Activated CD8-positive, alpha-beta T cell treated with anti-CD3 and anti-CD28 coated beads, Interleukin-2, amount 10 ng/mL, durations not matched to agents 7 days and 5 days (primary cell): Measurements from ENCODE around the gene DPPA5. TPM values are rescaled to one million over a fixed set of nuclear protein-coding genes. Genes with fewer than 3 reads are reported as not detected.
A peak's percentile ranks its signal among the peaks of the same experiment; 100 is the strongest.
"Not testable (repeated sequence)": the region's sequence is repeated elsewhere in the genome, so short reads cannot be mapped to it uniquely, and the experiment has no call there.

Experiments used
- ATAC-seq: fragments of 150-1000 bp; cut with Tn5 transposase; one replicate; pipeline ENCODE4 v1.10.0; 2021; ENCODE audit warnings: moderate library complexity
- CTCF ChIA-PET: fragments of 350-600 bp; sonication (Branson Sonifier 250); formaldehyde crosslinking; loops from one replicate; lab custom pipeline; 2021; ENCODE audit warnings: antibody characterized with exemption; lab: Charles Lee
- POLR2A ChIA-PET: fragments of 350-600 bp; sonication (Branson Sonifier 250); formaldehyde crosslinking; loops from one replicate; lab custom pipeline; 2021; ENCODE audit warnings: antibody characterized with exemption; lab: Charles Lee
- DNase-seq: peaks from one replicate; pipeline ENCODE4 v3.0.0-alpha.2; 2020
- H3K27ac Mint-ChIP-seq: one replicate; pipeline ENCODE4 v1.8.0; 2021; ENCODE audit warnings: mild to moderate bottlenecking, mixed read lengths
- H3K27me3 Mint-ChIP-seq: one replicate; pipeline ENCODE4 v1.8.0; 2021; ENCODE audit warnings: low read depth, mixed read lengths
- H3K36me3 Mint-ChIP-seq: one replicate; pipeline ENCODE4 v1.8.0; 2021; ENCODE audit warnings: low read depth, mixed read lengths
- H3K4me1 Mint-ChIP-seq: one replicate; pipeline ENCODE4 v1.8.0; 2021; ENCODE audit warnings: low read depth, mixed read lengths
- H3K4me3 Mint-ChIP-seq: one replicate; pipeline ENCODE4 v1.8.0; 2021; ENCODE audit warnings: mild to moderate bottlenecking, mixed read lengths
- H3K9me3 Mint-ChIP-seq: one replicate; pipeline ENCODE4 v1.8.0; 2022; ENCODE audit warnings: mixed read lengths; ENCODE audit not compliant: insufficient read depth
- total RNA-seq, 2 experiments: library from RNA; stranded (reverse); gene quantifications; one replicate each; pipeline ENCODE4 v1.2.3, GENCODE V29; 2021

The DPPA5 gene, protein sequence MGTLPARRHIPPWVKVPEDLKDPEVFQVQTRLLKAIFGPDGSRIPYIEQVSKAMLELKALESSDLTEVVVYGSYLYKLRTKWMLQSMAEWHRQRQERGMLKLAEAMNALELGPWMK
- not detected for total RNA-seq

- H3K4me3 Mint-ChIP-seq: no peak within 1 kb of the TSS
- no peaks in the 10 kb centered on the region for H3K4me1 Mint-ChIP-seq
- peaks cover 35% of the 10 kb centered on the region for H3K27me3 Mint-ChIP-seq
- DNase-seq (no peak), ATAC-seq (no peak)
- ChIA-PET POLR2A (interaction anchor here (0.8 kb wide), 1 partner anchor 36 kb away, joined by 5 read pairs; no protein-coding TSS in a partner anchor), CTCF (no interaction called here)
- no peaks in the 10 kb centered on the region for H3K9me3 Mint-ChIP-seq
- H3K27ac Mint-ChIP-seq: no peak within 1 kb of the TSS
- no peaks in the 10 kb centered on the region for H3K36me3 Mint-ChIP-seq
These were observed at the start of gene DPPA5 for GRCh38 chr6:73353636-73354593. Gene DPPA5 (minus strand): TSS chr6:73354276. CDS start chr6:73354225, 51 bp downstream.

DNA sequence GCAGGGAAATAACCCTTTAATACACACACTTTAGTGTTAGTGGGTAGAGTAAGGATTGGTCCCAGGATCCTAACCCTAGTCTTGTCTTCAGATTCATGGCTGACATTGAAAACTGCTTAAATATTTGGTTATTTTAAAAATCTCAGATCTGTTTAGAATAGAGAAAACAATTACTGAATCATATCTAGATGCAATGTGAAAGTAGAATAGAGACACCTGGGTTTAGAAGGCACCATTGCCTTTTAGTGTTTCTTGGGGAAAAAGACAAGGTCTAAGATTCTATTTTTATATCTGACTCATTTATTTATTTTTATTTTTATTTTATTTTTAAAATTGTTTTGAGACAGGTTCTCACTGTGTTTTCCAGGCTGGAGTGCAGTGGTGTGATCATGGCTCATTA, 46.6 kb upstream of the DPPA5 start:
- POLR2A ChIA-PET: interaction anchor here (1.1 kb wide), 1 partner anchor 61 kb away, joined by 4 read pairs; the partner anchor contains the start of gene MTO1
- H3K4me1 Mint-ChIP-seq: no peaks in the 10 kb centered on the region

GRCh38 chr6:73395875-73396274, 41.8 kb upstream of the DPPA5 start:
- Mint-ChIP-seq H3K27ac (no peak overlapping the region), H3K4me1 (peaks cover 19% of the 10 kb centered on the region), H3K9me3 (no peaks in the 10 kb centered on the region), H3K27me3 (peaks cover 2% of the 10 kb centered on the region), H3K4me3 (no peak overlapping the region), H3K36me3 (peaks cover 5% of the 10 kb centered on the region)
- POLR2A ChIA-PET: no interaction called here
- DNase-seq: no peak
- CTCF ChIA-PET: no interaction called here
- ATAC-seq: no peak

More for the DNA sequence above, 46.6 kb upstream of the DPPA5 start:
- CTCF ChIA-PET: no interaction called here
- no peak for DNase-seq
- no peak for ATAC-seq
- no peak overlapping the region for H3K4me3 Mint-ChIP-seq
- H3K36me3 Mint-ChIP-seq: peaks cover 1% of the 10 kb centered on the region
- no peak overlapping the region for H3K27ac Mint-ChIP-seq
- H3K9me3 Mint-ChIP-seq: no peaks in the 10 kb centered on the region
- H3K27me3 Mint-ChIP-seq: peaks cover 2% of the 10 kb centered on the region

GRCh38 chr6:73394577-73395354, 40.7 kb upstream of the DPPA5 start, which contains the start of gene DDX43:
Gene DDX43 (plus strand): TSS chr6:73394828. CDS start chr6:73394906, 78 bp downstream.
- H3K27ac Mint-ChIP-seq: peak within 1 kb of the TSS; percentile 89

GRCh38 chr6:73393278-73393677, 39.2 kb upstream of the DPPA5 start:
- no peaks in the 10 kb centered on the region for H3K27me3 Mint-ChIP-seq
- H3K27ac Mint-ChIP-seq: no peak overlapping the region
- CTCF ChIA-PET: no interaction called here
- peaks cover 38% of the 10 kb centered on the region for H3K4me1 Mint-ChIP-seq
- no peaks in the 10 kb centered on the region for H3K9me3 Mint-ChIP-seq
- DNase-seq: no peak
- no peak for ATAC-seq
- no peak overlapping the region for H3K4me3 Mint-ChIP-seq
- peaks cover 3% of the 10 kb centered on the region for H3K36me3 Mint-ChIP-seq
- POLR2A ChIA-PET: interaction anchor here (0.6 kb wide), 1 partner anchor 127 kb away, joined by 3 read pairs; no protein-coding TSS in a partner anchor

More at GRCh38 chr6:73394577-73395354, 40.7 kb upstream of the DPPA5 start, which contains the start of gene DDX43:
- Mint-ChIP-seq H3K27me3 (peaks cover 2% of the 10 kb centered on the region), H3K4me1 (peaks cover 24% of the 10 kb centered on the region), H3K4me3 (peak within 1 kb of the TSS; percentile 68), H3K9me3 (no peaks in the 10 kb centered on the region), H3K36me3 (peaks cover 5% of the 10 kb centered on the region)
- POLR2A ChIA-PET: no interaction called here
- peak; percentile 69 for ATAC-seq
- CTCF ChIA-PET: no interaction called here
- DNase-seq: peak; percentile 60

DNA sequence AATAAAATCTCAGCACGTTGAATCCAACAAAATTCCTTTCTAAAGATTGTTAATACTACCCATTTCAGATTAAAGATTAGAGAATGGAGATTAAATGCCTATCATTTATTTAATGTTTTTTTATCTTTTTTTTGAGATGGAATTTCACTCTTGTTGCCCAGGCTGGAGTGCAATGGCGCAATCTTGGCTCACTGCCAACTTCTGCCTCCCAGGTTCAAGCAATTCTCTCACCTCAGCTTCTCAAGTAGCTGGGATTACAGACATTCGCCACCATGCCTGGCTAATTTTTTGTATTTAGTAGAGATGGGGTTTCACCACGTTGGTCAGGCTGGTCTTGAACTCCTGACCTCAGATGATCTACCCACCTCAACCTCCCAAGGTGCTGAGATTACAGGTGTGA, 38.1 kb upstream of the DPPA5 start:
- peaks cover 39% of the 10 kb centered on the region for H3K4me1 Mint-ChIP-seq
- H3K36me3 Mint-ChIP-seq, H3K4me3 Mint-ChIP-seq, CTCF ChIA-PET, H3K9me3 Mint-ChIP-seq, ATAC-seq, DNase-seq, H3K27ac Mint-ChIP-seq, POLR2A ChIA-PET, H3K27me3 Mint-ChIP-seq: not testable (repeated sequence)

DNA sequence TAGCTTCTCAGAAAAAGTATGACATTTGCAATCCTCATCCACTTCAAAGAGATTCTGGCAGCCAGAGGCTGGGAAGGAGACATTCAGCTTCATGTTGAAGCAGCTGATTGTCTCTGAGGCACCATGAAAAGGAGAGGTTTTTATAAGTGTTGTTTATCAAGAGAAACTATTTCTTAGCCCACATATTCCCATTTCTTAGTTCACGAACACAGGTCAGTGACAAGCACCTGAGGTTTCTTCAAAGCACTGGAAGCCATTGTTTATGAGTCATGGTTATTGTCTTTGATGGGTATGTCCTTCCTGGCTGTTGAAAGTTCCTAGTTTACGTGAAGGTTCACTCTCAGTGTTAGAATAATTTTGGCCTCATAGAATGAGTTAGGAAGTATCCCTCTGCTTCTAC, 37.6 kb upstream of the DPPA5 start:
- peak; percentile 19 for ATAC-seq
- H3K36me3 Mint-ChIP-seq: peaks cover 3% of the 10 kb centered on the region
- ChIA-PET CTCF (no interaction called here), POLR2A (no interaction called here)
- H3K4me1 Mint-ChIP-seq: peaks cover 39% of the 10 kb centered on the region
- no peak overlapping the region for H3K4me3 Mint-ChIP-seq
- DNase-seq: no peak
- peak overlapping the region; percentile 20 for H3K27ac Mint-ChIP-seq
- H3K9me3 Mint-ChIP-seq: no peaks in the 10 kb centered on the region
- H3K27me3 Mint-ChIP-seq: no peaks in the 10 kb centered on the region

DNA sequence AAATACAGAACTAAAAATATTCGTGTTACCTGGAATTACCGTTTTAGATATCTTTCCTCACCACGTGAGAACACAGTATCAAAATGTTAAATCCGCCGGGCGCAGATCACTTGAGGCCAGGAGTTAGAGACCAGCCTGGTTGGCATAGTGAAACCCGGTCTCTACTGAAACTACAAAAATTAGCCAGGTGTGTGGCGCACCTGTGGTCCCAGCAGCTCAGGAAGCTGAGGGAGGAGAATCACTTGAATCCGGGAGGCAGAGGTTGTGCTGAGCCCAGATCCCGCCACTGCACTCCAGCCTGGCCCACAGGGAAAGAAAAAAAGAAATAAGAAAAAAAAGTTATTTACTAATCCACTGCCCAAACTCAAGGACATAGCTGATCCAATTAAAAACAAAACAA, 35.8 kb upstream of the DPPA5 start:
- ChIA-PET POLR2A (interaction anchor here (1.0 kb wide), 1 partner anchor 35 kb away, joined by 5 read pairs; no protein-coding TSS in a partner anchor), CTCF (interaction anchor here (0.9 to 2.5 kb wide), 2 partner anchors 12 to 62 kb away, joined by 3 to 18 read pairs; no protein-coding TSS in a partner anchor)
- Mint-ChIP-seq H3K9me3 (no peaks in the 10 kb centered on the region), H3K27me3 (no peaks in the 10 kb centered on the region), H3K4me1 (peaks cover 38% of the 10 kb centered on the region), H3K36me3 (peaks cover 3% of the 10 kb centered on the region), H3K4me3 (no peak overlapping the region), H3K27ac (no peak overlapping the region)
- ATAC-seq: no peak
- no peak for DNase-seq

DNA sequence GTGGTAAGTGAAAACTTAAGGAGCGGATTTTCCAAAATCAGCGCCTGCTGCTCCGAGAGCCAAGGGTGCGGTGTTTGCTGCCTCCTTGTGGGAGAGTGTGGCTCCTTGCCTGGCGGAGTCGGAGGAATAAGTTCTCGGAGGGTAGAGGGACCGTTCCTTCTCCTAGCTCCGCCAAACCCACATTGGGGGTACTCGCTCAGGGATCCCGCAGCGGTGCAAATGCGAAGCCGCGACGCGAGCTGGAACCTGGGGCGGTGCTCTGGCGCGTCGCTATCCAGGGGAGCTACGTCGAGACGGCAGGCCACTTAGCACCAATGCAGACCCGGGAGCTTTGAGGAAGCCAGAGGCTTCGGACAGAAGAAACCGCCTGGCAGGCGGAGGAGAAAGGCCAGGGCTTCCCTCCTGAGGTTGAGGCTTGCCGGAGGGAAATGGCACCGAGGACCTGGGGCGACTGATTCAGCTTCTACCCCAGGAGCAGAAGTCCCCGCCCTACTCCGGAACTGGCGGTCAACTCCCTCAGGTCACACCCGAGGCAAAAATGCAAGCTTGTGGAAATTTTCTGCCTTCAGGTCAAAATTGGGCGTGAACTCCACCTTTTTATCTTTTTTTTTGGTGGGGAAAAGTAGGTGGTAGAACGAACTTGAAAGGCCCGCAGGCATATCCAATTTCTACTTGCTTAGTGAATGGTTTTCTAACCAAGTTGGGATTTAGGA, 34.9 kb upstream of the DPPA5 start:
- peaks cover 36% of the 10 kb centered on the region for H3K4me1 Mint-ChIP-seq
- H3K9me3 Mint-ChIP-seq: no peaks in the 10 kb centered on the region
- ChIA-PET CTCF (interaction anchor here (0.7 to 2.5 kb wide), 15 partner anchors 9 to 773 kb away, joined by 3 to 18 read pairs (median 4); partner anchors contain the start of gene OOEP), POLR2A (interaction anchor here (0.5 to 0.9 kb wide), 6 partner anchors 14 to 222 kb away, joined by 3 to 6 read pairs (median 4); no protein-coding TSS in a partner anchor)
- DNase-seq: peak; percentile 76
- H3K27me3 Mint-ChIP-seq: peaks cover 2% of the 10 kb centered on the region
- peak overlapping the region; percentile 83 for H3K27ac Mint-ChIP-seq
- H3K4me3 Mint-ChIP-seq: peak overlapping the region; percentile 81
- H3K36me3 Mint-ChIP-seq: peaks cover 3% of the 10 kb centered on the region
- ATAC-seq: peak; percentile 92

DNA sequence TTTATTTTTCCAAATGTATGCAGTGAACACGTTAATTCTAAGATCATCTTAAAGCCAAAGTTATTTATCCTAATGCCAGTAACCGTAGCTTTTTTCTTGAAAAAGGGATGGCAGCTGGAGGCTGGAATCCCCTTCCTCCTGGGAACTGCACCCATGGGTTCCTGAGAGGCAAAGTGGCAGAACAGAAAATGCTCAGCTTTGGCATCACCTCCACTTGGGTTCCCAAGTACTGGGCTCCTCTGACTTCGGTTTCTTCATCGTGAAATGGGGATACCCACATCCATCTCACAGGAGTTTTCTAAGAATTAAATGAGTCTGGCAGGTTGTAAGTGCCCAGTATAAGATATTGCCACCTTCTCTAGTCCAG, 34.3 kb upstream of the DPPA5 start:
- Mint-ChIP-seq H3K36me3 (peaks cover 3% of the 10 kb centered on the region), H3K4me1 (peaks cover 36% of the 10 kb centered on the region), H3K27me3 (peaks cover 2% of the 10 kb centered on the region), H3K4me3 (peak overlapping the region; percentile 81), H3K9me3 (no peaks in the 10 kb centered on the region), H3K27ac (peak overlapping the region; percentile 83)
- CTCF ChIA-PET: interaction anchor here (0.8 to 2.5 kb wide), 12 partner anchors 10 to 772 kb away, joined by 3 to 18 read pairs (median 4); partner anchors contain the start of gene OOEP
- POLR2A ChIA-PET: interaction anchor here (0.6 to 0.9 kb wide), 3 partner anchors 13 to 197 kb away, joined by 3 to 5 read pairs (median 4); no protein-coding TSS in a partner anchor
- no peak for DNase-seq
- peak; percentile 10 for ATAC-seq
